Activated T-helper 9 cell treated with anti-CD3 and anti-CD28 coated beads, Interleukin-2, amount 50 U/mL, for 16 hours (primary cell): ENCODE measurements around the gene FBXW11.

Experiments used
- DNase-seq: peaks from one replicate; pipeline ENCODE4 v3.0.0-alpha.2; 2020; ENCODE audit warnings: low read depth

The FBXW11 gene

GRCh38 chr5:171865471-171865870, 141.0 kb downstream of the FBXW11 start:
- no peak for DNase-seq

DNA sequence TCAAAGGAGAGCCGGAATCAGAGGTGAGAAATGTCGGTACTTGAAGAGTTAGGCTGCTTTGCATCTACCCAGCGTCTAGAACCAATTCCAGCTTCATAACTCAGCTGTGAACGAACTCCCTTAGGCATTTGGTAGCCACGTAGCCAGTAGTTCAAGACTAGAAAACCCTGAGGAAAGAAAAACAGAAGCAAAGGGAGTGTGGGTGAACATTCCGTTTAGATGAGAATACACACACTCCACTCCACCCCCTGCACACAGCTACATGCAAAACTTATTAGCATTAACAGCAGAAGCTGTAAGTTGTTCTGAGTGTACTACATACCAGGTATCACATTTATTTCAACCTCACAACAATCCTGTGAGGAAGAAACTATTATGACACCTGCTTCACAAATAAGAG, 142.5 kb downstream of the FBXW11 start:
- no peak for DNase-seq

GRCh38 chr5:171862624-171863023, 143.8 kb downstream of the FBXW11 start:
- DNase-seq = no peak

DNA sequence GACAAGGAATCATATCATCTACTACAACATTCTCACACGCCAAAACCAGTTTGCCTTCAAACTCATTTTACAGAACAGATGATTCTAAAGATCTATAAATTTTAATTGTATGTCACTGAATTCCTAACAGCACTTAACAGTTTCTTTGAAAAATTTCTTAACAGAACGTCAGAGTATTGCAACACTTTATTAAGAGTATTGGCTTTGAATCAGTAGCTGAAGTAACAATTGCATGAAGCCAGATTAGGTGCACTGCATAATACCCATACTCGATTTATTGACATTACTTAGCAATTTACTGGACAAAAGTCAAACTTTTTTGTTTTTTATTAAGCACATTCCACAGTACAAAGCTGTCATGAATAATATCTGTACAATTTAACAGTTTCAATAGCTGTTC, 145.1 kb downstream of the FBXW11 start:
- DNase-seq = no peak

- no peak for DNase-seq
These were observed 148.1 kb downstream of the FBXW11 start for GRCh38 chr5:171858303-171858702.

DNA sequence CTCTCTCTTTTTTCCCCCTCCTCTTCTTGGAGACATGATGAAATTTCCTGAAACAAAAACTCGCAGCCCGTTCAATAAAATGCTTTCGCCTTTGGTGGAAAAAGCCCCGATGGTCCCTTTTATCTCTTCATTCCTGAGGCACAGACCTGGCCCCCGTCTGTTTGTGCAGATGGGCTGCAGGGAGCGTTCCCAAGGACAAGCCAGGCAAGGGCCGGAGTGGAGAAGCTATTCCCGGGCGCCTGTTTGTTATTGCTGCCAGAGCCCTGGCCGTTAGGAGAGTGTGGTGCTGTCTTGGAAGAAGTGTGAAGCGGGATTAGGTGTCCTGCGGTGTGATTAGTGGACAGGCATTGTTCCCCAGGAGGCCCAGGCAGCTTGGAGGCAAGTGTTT, 149.0 kb downstream of the FBXW11 start:
- no peak for DNase-seq

GRCh38 chr5:171855798-171856763, 150.4 kb downstream of the FBXW11 start:
- DNase-seq = no peak

DNA sequence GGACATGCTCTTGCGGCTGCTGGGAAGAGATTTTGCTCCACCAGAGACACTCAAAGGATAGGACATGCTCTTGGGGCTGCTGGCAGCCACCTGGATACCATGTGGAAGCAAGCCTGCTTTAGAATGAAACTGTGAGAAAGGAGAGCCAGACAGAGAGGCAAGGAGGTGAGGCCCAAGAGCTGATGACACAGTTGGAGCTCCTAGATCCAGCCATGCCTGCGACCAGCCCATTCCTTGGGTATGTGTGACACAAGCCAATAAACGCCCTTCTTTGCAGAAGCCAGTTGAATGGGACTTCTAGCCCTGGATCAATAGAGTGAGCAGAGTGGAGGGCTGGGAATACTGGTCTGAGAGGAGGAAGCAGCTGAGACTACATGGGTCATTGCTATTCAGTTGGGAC, 151.2 kb downstream of the FBXW11 start:
- no peak for DNase-seq

DNA sequence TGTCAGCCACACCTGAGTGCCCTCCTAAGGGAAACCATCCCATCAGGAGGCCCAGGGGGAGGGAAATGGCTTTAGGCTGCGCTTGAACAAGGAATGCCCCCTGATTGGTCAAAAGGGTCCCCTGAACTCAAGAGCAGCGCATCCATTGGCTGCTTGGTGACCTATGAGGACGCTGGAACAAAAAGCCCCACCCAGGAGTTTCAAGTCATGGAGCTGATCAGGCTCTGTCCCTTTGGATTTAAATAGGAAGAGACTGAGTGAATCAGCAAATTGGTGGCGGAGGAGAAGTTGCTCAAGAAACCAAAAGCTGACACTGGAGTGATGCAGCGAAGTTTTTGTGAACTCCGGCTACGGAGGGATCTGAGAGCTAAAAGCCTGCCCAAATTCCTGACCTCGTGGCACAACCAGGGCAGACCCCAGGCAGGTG, 154.2 kb downstream of the FBXW11 start:
- no peak for DNase-seq

DNA sequence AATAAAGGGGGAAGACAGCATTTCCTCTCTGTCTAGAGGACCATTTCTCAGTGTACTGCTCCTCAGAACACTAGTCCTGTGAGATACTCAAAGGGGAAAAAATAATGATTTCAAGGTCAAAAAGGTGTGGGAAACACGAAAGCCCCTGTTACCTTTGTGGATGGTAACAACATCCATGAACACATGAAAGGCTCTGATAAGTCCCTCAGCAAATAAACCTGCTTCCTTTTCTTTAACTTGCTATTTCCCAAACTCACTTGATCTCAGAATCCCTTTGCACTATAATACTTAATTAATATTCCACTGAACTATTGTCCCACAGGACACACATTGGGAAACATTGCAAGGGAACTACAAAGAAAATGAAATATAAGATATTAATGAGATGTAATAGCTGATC, 155.2 kb downstream of the FBXW11 start:
- DNase-seq = no peak

DNA sequence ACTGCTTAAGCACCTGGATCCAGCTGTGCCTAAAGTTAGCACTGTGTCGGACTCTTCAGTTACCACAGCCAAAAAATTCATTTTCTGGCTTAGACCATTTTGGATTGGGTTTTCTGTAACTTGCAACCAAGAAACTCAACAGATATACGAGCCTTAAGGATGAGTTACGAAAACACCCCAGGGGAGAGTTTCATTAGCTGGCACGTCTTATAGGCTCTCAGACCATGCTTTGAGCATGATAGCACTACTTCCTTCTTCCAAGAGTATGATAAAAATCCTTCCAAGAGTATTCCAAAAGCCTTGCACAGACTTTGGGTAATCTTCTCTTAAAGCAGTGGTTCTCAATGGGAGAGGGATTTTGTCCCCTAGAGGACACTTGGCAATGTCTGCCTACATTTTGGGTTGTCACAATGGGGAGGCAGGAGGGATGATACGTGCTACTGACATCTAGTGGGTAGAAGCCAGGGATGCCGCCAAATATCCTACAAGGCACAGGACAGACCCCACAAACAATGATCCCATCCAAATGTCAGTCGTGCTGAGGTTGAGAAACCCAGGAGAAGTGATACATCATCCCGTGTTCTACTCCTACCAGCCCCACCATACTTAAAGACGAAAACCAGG, 156.0 kb downstream of the FBXW11 start:
- DNase-seq = no peak

GRCh38 chr5:171849585-171850323, 156.7 kb downstream of the FBXW11 start:
- no peak for DNase-seq

- DNase-seq = no peak
These were observed 157.4 kb downstream of the FBXW11 start for GRCh38 chr5:171848911-171849520.

DNA sequence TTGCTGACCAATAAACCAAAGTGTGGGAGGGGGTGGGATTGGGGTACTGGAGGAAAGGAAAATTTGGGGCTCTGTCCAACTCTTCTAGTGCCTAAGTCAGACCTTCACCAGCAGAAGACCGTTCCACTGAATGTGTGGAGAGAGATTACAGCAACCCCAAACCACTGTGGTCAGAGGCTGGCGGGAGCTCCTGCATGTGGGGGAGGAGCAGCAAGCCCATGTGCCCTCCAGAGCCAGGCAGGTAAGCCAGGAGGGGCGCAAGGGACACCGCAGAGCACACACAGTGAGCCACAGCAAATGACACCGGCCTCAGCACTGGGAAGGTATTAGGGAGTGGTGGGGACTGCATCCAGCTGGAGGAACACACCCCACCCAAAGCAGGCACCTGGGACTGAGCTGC, 158.0 kb downstream of the FBXW11 start:
- DNase-seq = no peak

GRCh38 chr5:171848006-171848405, 158.4 kb downstream of the FBXW11 start:
- no peak for DNase-seq

- no peak for DNase-seq
These were observed 159.4 kb downstream of the FBXW11 start for GRCh38 chr5:171847026-171847425.

DNA sequence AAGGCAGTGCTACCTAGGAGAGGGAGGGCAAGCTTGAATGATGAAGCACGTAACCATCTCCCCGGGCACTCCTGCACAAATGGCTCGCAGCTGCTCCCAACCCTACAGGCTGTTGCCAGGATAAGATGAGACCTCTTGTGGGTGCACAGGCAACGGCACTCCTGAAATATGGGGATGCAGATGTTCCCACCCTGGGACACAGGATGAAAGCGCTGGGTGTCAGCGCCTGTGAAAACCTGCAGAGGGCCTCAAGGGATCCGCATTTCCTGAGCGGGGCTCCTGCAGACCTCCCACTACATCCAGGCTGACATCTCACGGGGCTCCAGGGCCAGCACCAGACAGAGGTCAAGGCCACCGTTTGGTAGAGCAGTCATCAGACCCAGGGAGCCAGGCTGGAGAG, 160.1 kb downstream of the FBXW11 start:
- no peak for DNase-seq

- no peak for DNase-seq
These were observed 160.6 kb downstream of the FBXW11 start for GRCh38 chr5:171845857-171846256.

GRCh38 chr5:171845040-171845630, 161.3 kb downstream of the FBXW11 start:
- no peak for DNase-seq

DNA sequence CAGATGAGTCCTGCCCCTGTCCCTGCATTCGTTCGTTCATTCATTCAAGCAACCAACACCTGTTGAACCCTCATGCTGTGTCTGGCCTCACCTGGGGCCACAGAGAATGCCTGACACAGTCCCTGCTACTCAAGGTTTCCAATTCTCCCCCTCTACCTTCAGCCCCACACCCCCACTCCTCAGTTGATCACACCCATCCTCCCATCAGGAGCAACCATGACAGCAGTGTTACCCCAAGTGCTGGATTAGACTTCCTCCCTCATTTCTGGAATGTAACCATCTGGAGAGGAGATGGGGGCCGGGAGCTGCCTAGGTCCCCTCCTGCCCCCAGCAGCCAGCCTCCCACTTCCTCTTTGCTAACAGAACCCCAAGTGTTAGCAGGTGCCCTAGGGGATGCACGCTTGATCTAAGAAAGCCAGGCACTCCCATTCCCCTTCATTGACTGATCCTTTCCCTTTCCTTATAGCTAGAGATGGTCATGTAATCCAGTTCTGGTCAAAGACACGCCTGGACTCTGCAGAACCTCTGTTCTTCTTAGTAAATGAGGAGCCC, 163.6 kb downstream of the FBXW11 start:
- DNase-seq = no peak

DNA sequence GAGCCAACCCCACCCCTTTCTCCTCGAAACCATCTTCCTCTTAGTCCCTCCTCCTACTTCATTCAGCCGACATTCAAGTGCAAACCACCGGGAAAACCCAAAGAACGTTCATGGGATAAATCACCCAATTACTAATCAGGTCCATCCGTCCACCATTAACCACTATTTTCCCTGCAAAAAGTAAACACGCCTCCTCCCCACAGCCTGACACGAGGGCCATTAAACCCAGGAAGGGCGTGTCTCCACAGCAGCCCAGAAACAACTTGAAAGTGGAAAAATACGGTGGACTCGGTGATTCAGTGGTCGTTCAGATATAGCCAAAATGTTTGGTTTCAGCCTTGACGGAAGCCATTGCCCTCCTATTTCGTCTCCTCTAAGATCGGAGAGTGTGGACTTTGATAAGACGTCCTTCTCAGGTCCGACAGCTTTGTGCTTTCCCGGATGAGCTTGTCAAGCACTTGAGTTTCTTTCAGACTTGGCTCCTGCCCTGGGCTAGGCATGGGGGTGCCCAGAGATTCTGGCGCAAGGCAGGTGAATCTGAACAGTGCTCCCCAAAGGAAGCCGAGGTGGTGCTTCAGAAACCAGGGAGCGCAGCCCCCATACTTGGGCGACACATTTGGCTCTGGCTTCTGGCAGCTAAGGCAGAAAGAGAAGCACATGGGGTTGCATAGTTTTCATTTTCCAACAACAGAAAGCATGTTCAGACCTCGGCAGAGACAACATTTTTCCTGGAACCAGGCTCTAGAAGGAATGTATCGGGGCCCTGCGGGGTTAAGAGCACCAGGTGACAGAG, 164.3 kb downstream of the FBXW11 start:
- no peak for DNase-seq
